Measurements from ENCODE around the gene DYNAP. TPM values are rescaled to one million over a fixed set of nuclear protein-coding genes. Genes with fewer than 3 reads are reported as not detected.

The DYNAP gene
- total RNA-seq, 1 experiment from 2014 or later = not detected

GRCh38 chr18:54611816-54612215 lies 20.8 kb downstream of the DYNAP start:
- no peaks in the 10 kb centered on the region for H3K27me3 ChIP-seq
- no peak for DNase-seq

GRCh38 chr18:54612237-54612636 lies 21.2 kb downstream of the DYNAP start:
- H3K27ac ChIP-seq = no peak overlapping the region
- H3K27me3 ChIP-seq = no peaks in the 10 kb centered on the region
- H3K4me1 ChIP-seq = no peaks in the 10 kb centered on the region
- no peak overlapping the region for H3K4me3 ChIP-seq
- H3K9me3 ChIP-seq (replicated peaks) = no peaks in the 10 kb centered on the region
- no peak for DNase-seq
- H3K36me3 ChIP-seq = no peaks in the 10 kb centered on the region

More at GRCh38 chr18:54611816-54612215, 20.8 kb downstream of the DYNAP start:
- H3K4me1 ChIP-seq = no peaks in the 10 kb centered on the region
- H3K36me3 ChIP-seq = no peaks in the 10 kb centered on the region
- H3K27ac ChIP-seq = no peak overlapping the region
- H3K9me3 ChIP-seq (replicated peaks) = no peaks in the 10 kb centered on the region
- H3K4me3 ChIP-seq = no peak overlapping the region

- DNase-seq = no peak
- Histone ChIP-seq H3K36me3 (no peaks in the 10 kb centered on the region), H3K4me3 (no peak overlapping the region), H3K27me3 (no peaks in the 10 kb centered on the region), H3K27ac (no peak overlapping the region), H3K4me1 (no peaks in the 10 kb centered on the region), H3K9me3 (replicated peaks) (no peaks in the 10 kb centered on the region)
Observed at GRCh38 chr18:54613174-54613573, 22.1 kb downstream of the DYNAP start.

GRCh38 chr18:54616220-54616848 lies 25.3 kb downstream of the DYNAP start:
- no peaks in the 10 kb centered on the region for H3K9me3 ChIP-seq (replicated peaks)
- no peaks in the 10 kb centered on the region for H3K36me3 ChIP-seq
- DNase-seq = no peak
- no peaks in the 10 kb centered on the region for H3K27me3 ChIP-seq
- no peak overlapping the region for H3K27ac ChIP-seq
- no peaks in the 10 kb centered on the region for H3K4me1 ChIP-seq
- H3K4me3 ChIP-seq = no peak overlapping the region

- no peak for DNase-seq
- Histone ChIP-seq H3K27me3 (no peaks in the 10 kb centered on the region), H3K27ac (no peak overlapping the region)
Observed at GRCh38 chr18:54622084-54622483, 31.0 kb downstream of the DYNAP start.

GRCh38 chr18:54626779-54627178 lies 35.7 kb downstream of the DYNAP start:
- Histone ChIP-seq H3K27me3 (no peaks in the 10 kb centered on the region), H3K4me3 (no peak overlapping the region), H3K4me1 (no peaks in the 10 kb centered on the region), H3K36me3 (no peaks in the 10 kb centered on the region), H3K9me3 (replicated peaks) (no peaks in the 10 kb centered on the region), H3K27ac (no peak overlapping the region)
- no peak for DNase-seq

More at GRCh38 chr18:54622084-54622483, 31.0 kb downstream of the DYNAP start:
- H3K4me3 ChIP-seq = no peak overlapping the region
- no peaks in the 10 kb centered on the region for H3K4me1 ChIP-seq
- H3K9me3 ChIP-seq (replicated peaks) = no peaks in the 10 kb centered on the region
- no peaks in the 10 kb centered on the region for H3K36me3 ChIP-seq

- no peak for DNase-seq
- no peaks in the 10 kb centered on the region for H3K27me3 ChIP-seq
- H3K27ac ChIP-seq = no peak overlapping the region
- H3K9me3 ChIP-seq (replicated peaks) = no peaks in the 10 kb centered on the region
- no peaks in the 10 kb centered on the region for H3K4me1 ChIP-seq
- H3K4me3 ChIP-seq = no peak overlapping the region
- H3K36me3 ChIP-seq = no peaks in the 10 kb centered on the region
Observed at GRCh38 chr18:54630963-54631362, 39.9 kb downstream of the DYNAP start.

GRCh38 chr18:54636217-54636616 lies 45.2 kb downstream of the DYNAP start:
- no peaks in the 10 kb centered on the region for H3K36me3 ChIP-seq
- H3K4me1 ChIP-seq = no peaks in the 10 kb centered on the region
- H3K9me3 ChIP-seq (replicated peaks) = no peaks in the 10 kb centered on the region
- no peak overlapping the region for H3K4me3 ChIP-seq
- no peaks in the 10 kb centered on the region for H3K27me3 ChIP-seq
- DNase-seq = no peak
- no peak overlapping the region for H3K27ac ChIP-seq

GRCh38 chr18:54641734-54642133 lies 50.7 kb downstream of the DYNAP start:
- Histone ChIP-seq H3K4me1 (no peaks in the 10 kb centered on the region), H3K4me3 (no peak overlapping the region), H3K27me3 (no peaks in the 10 kb centered on the region), H3K27ac (no peak overlapping the region), H3K9me3 (replicated peaks) (no peaks in the 10 kb centered on the region), H3K36me3 (no peaks in the 10 kb centered on the region)
- no peak for DNase-seq

GRCh38 chr18:54647176-54647575 lies 56.1 kb downstream of the DYNAP start:
- Histone ChIP-seq H3K36me3 (no peaks in the 10 kb centered on the region), H3K9me3 (replicated peaks) (no peaks in the 10 kb centered on the region), H3K27me3 (no peaks in the 10 kb centered on the region), H3K4me3 (no peak overlapping the region), H3K4me1 (no peaks in the 10 kb centered on the region), H3K27ac (no peak overlapping the region)
- peak in 1 of 2 experiments; percentile 17 for DNase-seq

Other genes starting within 250 kb of the DYNAP start
- not detected in 2 replicates for gene STARD6, start 233.4 kb upstream of the DYNAP start, total RNA-seq (2014; rRNA removed; shearing (Covaris generic))
- 9.1 and 9.8 TPM in 2 replicates for gene C18orf54, start 233.3 kb upstream of the DYNAP start, total RNA-seq (2014; rRNA removed; shearing (Covaris generic))
- gene RAB27B, start 237.2 kb downstream of the DYNAP start, total RNA-seq (2014; rRNA removed; shearing (Covaris generic)) = not detected in 2 replicates

Data from SJCRH30 (cell line).